ENCODE data around the gene ASTN2.

Gene ASTN2

GRCh38 chr9:116414374-116414773, 1000.5 kb downstream of the ASTN2 start:
- Histone ChIP-seq H3K9me3 (ENCODE audit: low read length) (no peaks in the 10 kb centered on the region), H2AFZ (ENCODE audit: low read depth, low read length) (no peak overlapping the region), H3K4me1 (ENCODE audit: insufficient read depth, low read length) (no peaks in the 10 kb centered on the region), H3K27me3 (ENCODE audit: insufficient read depth, low read length) (no peaks in the 10 kb centered on the region), H3K4me3 (ENCODE audit: low read length) (no peak overlapping the region), H3K36me3 (ENCODE audit: insufficient read depth, low read length) (no peaks in the 10 kb centered on the region)

DNA sequence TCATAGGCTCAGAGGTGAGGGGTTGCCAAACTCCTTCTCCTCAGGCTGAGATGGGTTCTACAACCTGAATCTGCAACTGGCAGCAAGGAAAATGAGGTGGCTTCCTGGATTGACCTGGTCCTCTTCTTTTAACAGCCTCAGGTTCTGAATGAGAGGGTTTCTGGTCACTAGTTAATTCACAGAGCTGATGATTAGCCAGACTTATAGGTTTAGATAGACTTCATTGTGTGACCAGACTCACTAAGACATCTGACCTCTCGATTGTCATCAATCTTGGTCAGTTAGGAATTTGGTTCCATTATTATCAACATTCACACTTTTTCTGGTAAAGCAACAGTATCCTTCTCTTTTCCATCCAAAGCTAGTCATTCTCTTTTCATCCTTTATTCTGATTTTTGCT, 1003.4 kb downstream of the ASTN2 start:
- Histone ChIP-seq H3K4me3 (ENCODE audit: low read length) (no peak overlapping the region), H3K36me3 (ENCODE audit: insufficient read depth, low read length) (no peaks in the 10 kb centered on the region), H3K9me3 (ENCODE audit: low read length) (no peaks in the 10 kb centered on the region), H3K4me1 (ENCODE audit: insufficient read depth, low read length) (no peaks in the 10 kb centered on the region), H3K27me3 (ENCODE audit: insufficient read depth, low read length) (no peaks in the 10 kb centered on the region), H2AFZ (ENCODE audit: low read depth, low read length) (no peak overlapping the region)

DNA sequence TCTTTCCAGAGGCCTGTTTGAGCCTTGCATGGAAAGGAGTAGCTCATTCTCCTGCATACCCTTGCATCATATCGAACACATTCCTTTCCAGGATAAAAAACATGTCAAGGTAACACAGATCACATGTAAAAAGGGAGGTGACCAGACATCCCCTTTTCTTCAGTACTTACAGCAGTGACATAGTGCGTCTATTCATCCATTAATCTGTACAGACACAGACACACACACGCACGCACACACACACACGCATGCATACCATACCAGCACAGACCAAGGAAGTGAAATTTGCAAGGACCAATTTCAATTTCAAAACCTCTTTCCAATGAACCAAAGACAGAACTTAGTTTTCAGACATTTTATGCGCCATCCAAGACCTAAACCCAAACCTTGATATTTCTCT, 1005.2 kb downstream of the ASTN2 start:
- Histone ChIP-seq H3K4me1 (ENCODE audit: insufficient read depth, low read length) (no peaks in the 10 kb centered on the region), H2AFZ (ENCODE audit: low read depth, low read length) (no peak overlapping the region)

GRCh38 chr9:116409129-116409528, 1005.7 kb downstream of the ASTN2 start:
- Histone ChIP-seq H3K4me1 (ENCODE audit: insufficient read depth, low read length) (no peaks in the 10 kb centered on the region), H3K4me3 (ENCODE audit: low read length) (no peak overlapping the region), H2AFZ (ENCODE audit: low read depth, low read length) (no peak overlapping the region), H3K36me3 (ENCODE audit: insufficient read depth, low read length) (no peaks in the 10 kb centered on the region), H3K9me3 (ENCODE audit: low read length) (no peaks in the 10 kb centered on the region), H3K27me3 (ENCODE audit: insufficient read depth, low read length) (no peaks in the 10 kb centered on the region)

More for the DNA sequence above, 1005.2 kb downstream of the ASTN2 start:
- Histone ChIP-seq H3K27me3 (ENCODE audit: insufficient read depth, low read length) (no peaks in the 10 kb centered on the region), H3K36me3 (ENCODE audit: insufficient read depth, low read length) (no peaks in the 10 kb centered on the region), H3K9me3 (ENCODE audit: low read length) (no peaks in the 10 kb centered on the region), H3K4me3 (ENCODE audit: low read length) (no peak overlapping the region)

GRCh38 chr9:116406469-116406868, 1008.4 kb downstream of the ASTN2 start:
- Histone ChIP-seq H3K27me3 (ENCODE audit: insufficient read depth, low read length) (no peaks in the 10 kb centered on the region), H3K9me3 (ENCODE audit: low read length) (no peaks in the 10 kb centered on the region), H3K36me3 (ENCODE audit: insufficient read depth, low read length) (no peaks in the 10 kb centered on the region), H3K4me3 (ENCODE audit: low read length) (no peak overlapping the region), H2AFZ (ENCODE audit: low read depth, low read length) (no peak overlapping the region), H3K4me1 (ENCODE audit: insufficient read depth, low read length) (no peaks in the 10 kb centered on the region)

GRCh38 chr9:116405321-116405720, 1009.5 kb downstream of the ASTN2 start:
- Histone ChIP-seq H3K27me3 (ENCODE audit: insufficient read depth, low read length) (no peaks in the 10 kb centered on the region), H3K9me3 (ENCODE audit: low read length) (no peaks in the 10 kb centered on the region), H3K4me3 (ENCODE audit: low read length) (no peak overlapping the region), H2AFZ (ENCODE audit: low read depth, low read length) (no peak overlapping the region), H3K4me1 (ENCODE audit: insufficient read depth, low read length) (no peaks in the 10 kb centered on the region), H3K36me3 (ENCODE audit: insufficient read depth, low read length) (no peaks in the 10 kb centered on the region)

GRCh38 chr9:116404228-116404627, 1010.6 kb downstream of the ASTN2 start:
- H3K36me3 ChIP-seq (ENCODE audit: insufficient read depth, low read length): no peaks in the 10 kb centered on the region
- H3K4me1 ChIP-seq (ENCODE audit: insufficient read depth, low read length): no peaks in the 10 kb centered on the region
- no peaks in the 10 kb centered on the region for H3K27me3 ChIP-seq (ENCODE audit: insufficient read depth, low read length)
- no peaks in the 10 kb centered on the region for H3K9me3 ChIP-seq (ENCODE audit: low read length)
- H3K4me3 ChIP-seq (ENCODE audit: low read length): no peak overlapping the region
- H2AFZ ChIP-seq (ENCODE audit: low read depth, low read length): no peak overlapping the region

- no peaks in the 10 kb centered on the region for H3K36me3 ChIP-seq (ENCODE audit: insufficient read depth, low read length)
Measured at GRCh38 chr9:116403171-116403570, 1011.7 kb downstream of the ASTN2 start.

DNA sequence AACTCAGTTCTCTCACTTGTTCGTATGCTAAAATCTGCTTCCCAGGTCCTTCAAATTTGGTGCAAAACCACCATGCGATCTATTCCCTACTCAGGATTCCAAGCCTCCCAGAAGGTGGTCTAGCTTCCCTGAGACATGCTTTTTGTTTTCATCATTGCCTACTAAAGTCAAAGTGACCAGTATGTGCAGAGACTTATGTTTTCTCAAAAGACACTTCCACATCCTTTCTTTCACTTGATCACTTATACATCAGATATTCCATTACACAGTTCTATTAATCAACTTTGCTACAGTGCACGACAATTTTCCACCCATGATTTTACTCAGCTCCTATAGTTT, 1019.2 kb downstream of the ASTN2 start:
- H3K4me3 ChIP-seq (ENCODE audit: low read length): no peak overlapping the region
- H2AFZ ChIP-seq (ENCODE audit: low read depth, low read length): no peak overlapping the region
- H3K9me3 ChIP-seq (ENCODE audit: low read length): no peaks in the 10 kb centered on the region
- peaks cover 12% of the 10 kb centered on the region for H3K36me3 ChIP-seq (ENCODE audit: insufficient read depth, low read length)
- H3K4me1 ChIP-seq (ENCODE audit: insufficient read depth, low read length): peaks cover 11% of the 10 kb centered on the region
- H3K27me3 ChIP-seq (ENCODE audit: insufficient read depth, low read length): no peaks in the 10 kb centered on the region

More at GRCh38 chr9:116403171-116403570, 1011.7 kb downstream of the ASTN2 start:
- Histone ChIP-seq H3K4me1 (ENCODE audit: insufficient read depth, low read length) (no peaks in the 10 kb centered on the region), H3K27me3 (ENCODE audit: insufficient read depth, low read length) (no peaks in the 10 kb centered on the region), H3K9me3 (ENCODE audit: low read length) (no peaks in the 10 kb centered on the region), H2AFZ (ENCODE audit: low read depth, low read length) (no peak overlapping the region), H3K4me3 (ENCODE audit: low read length) (no peak overlapping the region)

- Histone ChIP-seq H3K27me3 (ENCODE audit: insufficient read depth, low read length) (no peaks in the 10 kb centered on the region), H3K4me3 (ENCODE audit: low read length) (no peak overlapping the region), H3K36me3 (ENCODE audit: insufficient read depth, low read length) (peaks cover 12% of the 10 kb centered on the region), H3K4me1 (ENCODE audit: insufficient read depth, low read length) (peaks cover 11% of the 10 kb centered on the region), H3K9me3 (ENCODE audit: low read length) (no peaks in the 10 kb centered on the region), H2AFZ (ENCODE audit: low read depth, low read length) (no peak overlapping the region)
Measured at GRCh38 chr9:116394894-116395698, 1019.8 kb downstream of the ASTN2 start.

DNA sequence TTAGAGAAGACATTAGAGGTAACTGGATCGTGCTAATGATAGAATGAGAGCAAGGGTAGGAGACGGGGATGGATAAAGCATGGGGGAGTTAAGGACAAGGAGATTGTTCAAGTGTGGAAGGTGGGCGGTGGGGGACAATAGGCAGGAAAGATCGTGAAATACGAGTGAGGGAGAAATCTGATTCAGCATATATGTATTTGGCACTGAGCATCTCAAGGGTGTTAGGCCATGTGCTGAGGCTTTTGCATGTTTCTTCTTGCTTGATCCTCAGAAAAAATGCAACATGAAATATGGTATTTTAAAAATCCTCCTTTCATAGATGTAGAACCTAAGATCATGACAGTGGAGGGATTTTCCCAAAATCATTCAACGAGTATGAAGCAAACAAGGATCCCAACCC, 1020.8 kb downstream of the ASTN2 start:
- peaks cover 12% of the 10 kb centered on the region for H3K36me3 ChIP-seq (ENCODE audit: insufficient read depth, low read length)

DNA sequence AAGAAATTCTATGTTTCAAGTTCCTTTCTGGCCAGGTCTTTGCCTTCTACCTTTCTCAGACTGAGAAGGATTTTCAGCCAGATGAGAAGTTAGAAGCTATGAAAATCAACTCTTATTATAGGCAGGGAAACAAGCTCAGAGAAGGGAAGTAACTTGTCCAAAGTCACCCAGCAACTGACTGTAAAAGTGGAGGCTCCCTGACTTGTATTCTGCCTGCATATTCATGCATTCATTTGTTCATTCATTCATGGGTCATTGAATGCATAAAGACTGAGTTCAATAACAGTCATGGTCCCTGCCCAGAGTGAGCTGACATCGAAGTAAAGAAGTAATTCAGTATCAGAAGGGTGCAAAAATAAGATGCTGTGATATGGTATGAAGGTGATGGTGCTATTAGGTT, 1021.7 kb downstream of the ASTN2 start:
- no peak overlapping the region for H2AFZ ChIP-seq (ENCODE audit: low read depth, low read length)
- no peak overlapping the region for H3K4me3 ChIP-seq (ENCODE audit: low read length)
- H3K4me1 ChIP-seq (ENCODE audit: insufficient read depth, low read length): peaks cover 11% of the 10 kb centered on the region
- H3K36me3 ChIP-seq (ENCODE audit: insufficient read depth, low read length): peaks cover 12% of the 10 kb centered on the region
- no peaks in the 10 kb centered on the region for H3K9me3 ChIP-seq (ENCODE audit: low read length)
- no peaks in the 10 kb centered on the region for H3K27me3 ChIP-seq (ENCODE audit: insufficient read depth, low read length)

More for the DNA sequence above, 1020.8 kb downstream of the ASTN2 start:
- no peaks in the 10 kb centered on the region for H3K9me3 ChIP-seq (ENCODE audit: low read length)
- H3K4me1 ChIP-seq (ENCODE audit: insufficient read depth, low read length): peaks cover 11% of the 10 kb centered on the region
- H2AFZ ChIP-seq (ENCODE audit: low read depth, low read length): no peak overlapping the region
- H3K4me3 ChIP-seq (ENCODE audit: low read length): no peak overlapping the region
- no peaks in the 10 kb centered on the region for H3K27me3 ChIP-seq (ENCODE audit: insufficient read depth, low read length)

- no peak overlapping the region for H2AFZ ChIP-seq (ENCODE audit: low read depth, low read length)
- no peaks in the 10 kb centered on the region for H3K9me3 ChIP-seq (ENCODE audit: low read length)
- no peaks in the 10 kb centered on the region for H3K27me3 ChIP-seq (ENCODE audit: insufficient read depth, low read length)
- peaks cover 11% of the 10 kb centered on the region for H3K4me1 ChIP-seq (ENCODE audit: insufficient read depth, low read length)
- H3K4me3 ChIP-seq (ENCODE audit: low read length): no peak overlapping the region
- peaks cover 3% of the 10 kb centered on the region for H3K36me3 ChIP-seq (ENCODE audit: insufficient read depth, low read length)
Measured at GRCh38 chr9:116391306-116391900, 1023.5 kb downstream of the ASTN2 start.
